K562 (cell line): Measurements from ENCODE around the gene SACM1L. TPM values are rescaled to one million over a fixed set of nuclear protein-coding genes. Genes with fewer than 3 reads are reported as not detected.

Source experiments
- ATAC-seq: fragments of 200-7000 bp; cut with Tn5 transposase; 3 replicates; pipeline ENCODE4 v1.9.1; 2020; ENCODE audit warnings: moderate library complexity
- BruUV-seq: library from RNA; stranded (reverse); fragments of 400-500 nt; replicated peaks from 2 replicates; lab custom pipeline; 2021; lab: Mats Ljungman, UMichigan
- CTCF ChIA-PET: fragments of 300-600 bp; formaldehyde crosslinking; extraction: SDS; loops from one replicate; lab custom pipeline; 2021; ENCODE audit warnings: low intra/inter-chr PET ratio; lab: Yijun Ruan, JAX
- POLR2A ChIA-PET: fragments of 300-600, 350-650 bp; sonication (Branson Sonifier 250); formaldehyde crosslinking; extraction: SDS; loops from one replicate; lab custom pipeline; 2021; ENCODE audit warnings: antibody characterized with exemption, inconsistent platforms; lab: Yijun Ruan, JAX
- DNase-seq, 4 experiments: peaks; one replicate each; pipeline versions ENCODE4 v3.0.0 to v3.0.0-alpha.2; 2011 to 2018; ENCODE audit warnings: low spot score in 3 of 4, mixed read lengths in 3 of 4; ENCODE audit errors: extremely low read depth in 1 of 4
- FAIRE-seq: peaks from 2 replicates; lab custom pipeline; 2011; peaks lifted over from hg19 to GRCh38; lab: Jason Lieb, UNC
- H2AFZ ChIP-seq: 2 replicates; pipeline ENCODE4 v1.6.0; 2011; ENCODE audit warnings: low read depth, low read length, control low read depth, inconsistent platforms
- H3K27ac ChIP-seq: fragments of 200-600 bp; 3 replicates; pipeline ENCODE4 v1.8.0; 2011; ENCODE audit warnings: low read depth, mild to moderate bottlenecking, control low read depth, inconsistent platforms, low read length, moderate library complexity, mixed read lengths; ENCODE audit errors: extremely low read depth
- H3K27me3 ChIP-seq, 2 experiments: fragments of 300-600 bp in 1 of 2; 2 replicates in 1 of 2; 3 replicates in 1 of 2; pipeline versions ENCODE4 v1.6.0 to v1.8.0; 2011; ENCODE audit warnings: inconsistent platforms in 2 of 2, low read length in 2 of 2, mild to moderate bottlenecking in 1 of 2, mixed read lengths in 1 of 2, moderate library complexity in 1 of 2; ENCODE audit not compliant: control insufficient read depth in 2 of 2, insufficient read depth in 2 of 2
- H3K36me3 ChIP-seq: fragments of 300-600 bp; 3 replicates; pipeline ENCODE4 v1.8.0; 2011; ENCODE audit warnings: mild to moderate bottlenecking, low read length, inconsistent platforms; ENCODE audit not compliant: control insufficient read depth, insufficient read depth
- H3K4me1 ChIP-seq, 2 experiments: fragments of 200-600 bp in 1 of 2; replicated peaks in 1 of 2; 2 replicates in 1 of 2; 3 replicates in 1 of 2; pipeline versions ENCODE4 v1.5.1 to v1.8.0; 2011; ENCODE audit warnings: inconsistent platforms in 2 of 2, low read length in 2 of 2, mild to moderate bottlenecking in 1 of 2, mixed read lengths in 1 of 2, moderate library complexity in 1 of 2; ENCODE audit not compliant: control insufficient read depth in 2 of 2, insufficient read depth in 2 of 2
- H3K4me2 ChIP-seq: 2 replicates; pipeline ENCODE4 v1.6.1; 2011; ENCODE audit warnings: low read length, control low read depth, inconsistent platforms, mixed read lengths; ENCODE audit not compliant: insufficient read depth
- H3K4me3 ChIP-seq: fragments of 200-600 bp; sonication (generic), shearing (Covaris generic); 2 replicates; pipeline ENCODE4 v1.5.1; 2016; ENCODE audit warnings: control low read depth, inconsistent platforms
- H3K79me2 ChIP-seq: fragments of 200-600 bp; 3 replicates; pipeline ENCODE4 v1.8.0; 2011; ENCODE audit warnings: low read length, inconsistent platforms; ENCODE audit not compliant: control insufficient read depth, insufficient read depth
- H3K9ac ChIP-seq, 2 experiments: 2 replicates each; pipeline versions ENCODE4 v1.6.0 to v1.6.1; 2011; ENCODE audit warnings: low read depth in 2 of 2, low read length in 2 of 2, control low read depth in 1 of 2, inconsistent platforms in 1 of 2, mild to moderate bottlenecking in 1 of 2, mixed read lengths in 1 of 2; ENCODE audit not compliant: insufficient read depth in 1 of 2
- H3K9me1 ChIP-seq: one replicate; pipeline ENCODE4 v1.6.0; 2011; ENCODE audit warnings: inconsistent platforms, mild to moderate bottlenecking, low read length, moderate library complexity; ENCODE audit not compliant: control insufficient read depth, insufficient read depth
- H3K9me3 ChIP-seq: replicated peaks from 2 replicates; pipeline ENCODE4 v1.5.1; 2011; ENCODE audit warnings: low read depth, low read length, inconsistent platforms; ENCODE audit not compliant: control insufficient read depth, insufficient read depth
- H4K20me1 ChIP-seq: replicated peaks from 2 replicates; pipeline ENCODE4 v1.6.1; 2011; ENCODE audit warnings: low read length, inconsistent platforms, mixed read lengths; ENCODE audit not compliant: control insufficient read depth, insufficient read depth
- POLR2AphosphoS5 ChIP-seq: IDR thresholded peaks from 2 replicates; pipeline ENCODE4 v1.6.1; 2011; ENCODE audit warnings: mild to moderate bottlenecking, low read depth, low read length, moderate library complexity; ENCODE audit not compliant: control insufficient read depth, insufficient read depth
- ZNF311 ChIP-seq: fragments of 250-450 bp; sonication (Bioruptor Pico); IDR thresholded peaks from 2 replicates; pipeline ENCODE4 v1.4.0; 2020; ENCODE audit warnings: mild to moderate bottlenecking, moderate library complexity
- ZNF583 ChIP-seq: fragments of 250-450 bp; sonication (Bioruptor Pico); IDR thresholded peaks from 2 replicates; pipeline ENCODE4 v1.4.0; 2020
- ZNF75A ChIP-seq: fragments of 450-650 bp; formaldehyde crosslinking; IDR thresholded peaks from 2 replicates; pipeline ENCODE4 v1.4.0; 2020; ENCODE audit warnings: mild to moderate bottlenecking
- WGBS: fragments of 100-300 bp; shearing (Covaris generic); methylation state at CpG from one replicate; pipeline ENCODE4 v1.1.6; 2016; ENCODE audit warnings: low coverage, mixed read lengths; ENCODE audit not compliant: insufficient coverage; ENCODE audit errors: missing lambda C conversion rate; 5-methylcytosine and 5-hydroxymethylcytosine counted together
- in situ Hi-C: fragments of 300-500 bp; cut with MboI; formaldehyde crosslinking; loops from 4 replicates; pipeline ENCODE4 v1.15.0; 2018; ENCODE audit warnings: inconsistent platforms, mixed read lengths
- intact Hi-C: fragments of 100-400 bp; cut with micrococcal nuclease; formaldehyde crosslinking; loops from 2 replicates; pipeline ENCODE4 v1.14.2; 2022
- polyA plus RNA-seq, 8 experiments: library from polyadenylated mRNA; depleted of rRNA in 4 of 8; stranded (reverse) in 5 of 8; unstranded in 3 of 8; fragments of >200 nt; fragmentation: Nextera tagmentation in 2 of 8; fragmentation: Illumina TruSeq in 1 of 8; extraction: Ambion mirVana in 2 of 8; extraction: Trizol in 1 of 8; gene quantifications; 2 replicates each; pipeline versions ENCODE4 v1.2.1 to v1.2.3, GENCODE V29; 2011 to 2014; ENCODE audit warnings: inconsistent platforms in 1 of 8, missing spikeins in 1 of 8
- total RNA-seq, 7 experiments: library from RNA; depleted of rRNA in 6 of 7; stranded (reverse); fragments of >200 nt in 6 of 7; fragmentation: Illumina TruSeq in 2 of 7; extraction: Trizol in 2 of 7; gene quantifications; 2 replicates each; pipeline versions ENCODE4 v1.2.1 to v1.2.3, GENCODE V29; 2011 to 2021; ENCODE audit warnings: low replicate concordance in 1 of 7
- TF ChIP-seq, protein P1 (sequence below): conservative IDR thresholded peaks from 2 replicates; pipeline ENCODE4 v1.6.1; 2011; ENCODE audit warnings: low read depth, mild to moderate bottlenecking, low read length; ENCODE audit not compliant: control insufficient read depth
- TF ChIP-seq, protein P2 (sequence below): fragments of 450-650 bp; IDR thresholded peaks from 2 replicates; pipeline ENCODE4 v1.6.1; 2018; ENCODE audit warnings: mild to moderate bottlenecking, low read depth; ENCODE audit not compliant: partially characterized antibody
- TF ChIP-seq, protein P3 (sequence below): sonication (generic); formaldehyde crosslinking; IDR thresholded peaks from 2 replicates; pipeline ENCODE4 v1.8.0; 2022; ENCODE audit warnings: mild to moderate bottlenecking, missing genetic modification reagents, borderline replicate concordance
- TF ChIP-seq, protein P4 (sequence below): fragments of 250-450 bp; sonication (Bioruptor Pico); IDR thresholded peaks from 2 replicates; pipeline ENCODE4 v1.4.0; 2020; ENCODE audit warnings: mild to moderate bottlenecking

Gene SACM1L
- total and polyA plus RNA-seq, 9 of the 15 experiments (the other 6 are each of a cell fraction or from before 2014, with no cell fraction given) = 25.7 to 67.2 (median 40.3) TPM

DNA sequence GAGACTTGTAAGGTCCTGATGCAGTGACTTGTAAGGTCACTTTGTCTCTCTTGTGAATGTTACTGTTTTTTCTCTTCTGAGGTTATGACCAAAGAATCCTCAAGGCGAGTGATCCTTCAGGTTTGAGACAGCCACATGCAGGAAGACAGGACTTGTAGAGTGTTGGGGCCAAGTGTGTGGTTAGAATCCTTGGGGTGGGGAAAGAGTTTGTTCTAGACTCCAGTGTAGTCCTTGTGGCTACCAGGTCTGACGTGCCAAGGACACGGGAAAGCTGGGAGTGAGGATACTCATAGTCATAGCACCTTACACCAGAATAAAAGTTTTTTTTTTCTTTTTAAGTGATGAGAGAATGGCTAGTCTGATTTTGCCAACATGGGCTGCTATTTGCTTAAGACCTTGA lies 7.3 kb upstream of the SACM1L start:
- Histone ChIP-seq H3K9ac (no peak overlapping the region), H3K79me2 (no peaks in the 10 kb centered on the region), H3K9me1 (no peaks in the 10 kb centered on the region), H3K27ac (no peak overlapping the region), H3K4me2 (no peak overlapping the region), H3K9me3 (0 out of 2 replicates have a peak, but pooled peaks cover 3% of the 10 kb centered on the region), H2AFZ (no peak overlapping the region), H3K27me3 (no peaks in the 10 kb centered on the region), H3K4me1 (peaks cover 0 to 9% of the 10 kb centered on the region in 2 experiments; a peak in 3 of 5 replicates), H4K20me1 (no peaks in the 10 kb centered on the region), H3K36me3 (peaks cover 24% of the 10 kb centered on the region; the same call in 1 of the 3 replicates), H3K4me3 (no peak overlapping the region)
- ChIA-PET POLR2A (interaction anchor here (0.7 kb wide), 1 partner anchor 151 kb away, joined by 3 read pairs; no protein-coding TSS in a partner anchor), CTCF (no interaction called here)
- WGBS = 91% methylated on average over 3 of the region's 3 CpGs
- ATAC-seq = no peak
- 0 out of 2 replicates have a peak, but pooled peaks have one; percentile 2 for TF ChIP-seq POLR2AphosphoS5
- TF ChIP-seq, protein P1, sequence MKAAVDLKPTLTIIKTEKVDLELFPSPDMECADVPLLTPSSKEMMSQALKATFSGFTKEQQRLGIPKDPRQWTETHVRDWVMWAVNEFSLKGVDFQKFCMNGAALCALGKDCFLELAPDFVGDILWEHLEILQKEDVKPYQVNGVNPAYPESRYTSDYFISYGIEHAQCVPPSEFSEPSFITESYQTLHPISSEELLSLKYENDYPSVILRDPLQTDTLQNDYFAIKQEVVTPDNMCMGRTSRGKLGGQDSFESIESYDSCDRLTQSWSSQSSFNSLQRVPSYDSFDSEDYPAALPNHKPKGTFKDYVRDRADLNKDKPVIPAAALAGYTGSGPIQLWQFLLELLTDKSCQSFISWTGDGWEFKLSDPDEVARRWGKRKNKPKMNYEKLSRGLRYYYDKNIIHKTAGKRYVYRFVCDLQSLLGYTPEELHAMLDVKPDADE = no peak
- no peak for FAIRE-seq
- in situ Hi-C loops = no loop called here
- BruUV-seq = no TSS peak
- DNase-seq = peak in 1 of 4 experiments; percentile 3
- intact Hi-C loops = no loop called here

DNA sequence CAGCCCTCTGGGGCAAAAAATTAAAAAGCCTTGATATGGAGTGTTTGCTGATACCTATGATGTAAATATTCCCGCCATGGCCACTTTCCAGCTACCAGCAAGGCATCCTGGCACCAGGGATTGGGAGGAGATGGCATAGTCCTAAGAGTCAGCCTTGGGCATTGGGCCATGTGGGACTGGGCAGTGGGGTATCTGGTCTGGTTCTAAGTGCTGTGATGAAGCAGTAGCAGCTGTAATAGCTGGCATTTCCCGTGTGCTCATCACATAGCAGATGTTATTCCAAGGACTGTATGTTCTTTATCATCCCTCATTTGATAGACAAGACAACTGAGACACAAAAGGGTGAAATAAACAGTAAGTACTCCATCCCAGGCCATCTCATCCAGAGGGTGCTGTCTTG lies 6.9 kb upstream of the SACM1L start:
- Histone ChIP-seq H3K9me1 (no peaks in the 10 kb centered on the region), H3K36me3 (peaks cover 19% of the 10 kb centered on the region; the same call in 1 of the 3 replicates), H3K9me3 (0 out of 2 replicates have a peak, but pooled peaks cover 3% of the 10 kb centered on the region), H3K27me3 (no peaks in the 10 kb centered on the region), H3K79me2 (no peaks in the 10 kb centered on the region), H3K9ac (no peak overlapping the region), H3K4me1 (peaks cover 0 to 9% of the 10 kb centered on the region in 2 experiments; a peak in 3 of 5 replicates), H2AFZ (no peak overlapping the region), H4K20me1 (no peaks in the 10 kb centered on the region), H3K4me3 (no peak overlapping the region), H3K4me2 (no peak overlapping the region), H3K27ac (no peak overlapping the region)
- DNase-seq (no peak), FAIRE-seq (no peak), ATAC-seq (no peak)
- intact Hi-C loops (no loop called here), in situ Hi-C loops (no loop called here)
- CTCF ChIA-PET = no interaction called here
- POLR2A ChIA-PET = interaction anchor here (0.7 kb wide), 1 partner anchor 152 kb away, joined by 3 read pairs; no protein-coding TSS in a partner anchor
- WGBS = 79% methylated on average over 2 of the region's 2 CpGs
- BruUV-seq = no TSS peak
- no peak for TF ChIP-seq ZNF75A (CRISPR knock-in tag)
- TF ChIP-seq, protein P2, sequence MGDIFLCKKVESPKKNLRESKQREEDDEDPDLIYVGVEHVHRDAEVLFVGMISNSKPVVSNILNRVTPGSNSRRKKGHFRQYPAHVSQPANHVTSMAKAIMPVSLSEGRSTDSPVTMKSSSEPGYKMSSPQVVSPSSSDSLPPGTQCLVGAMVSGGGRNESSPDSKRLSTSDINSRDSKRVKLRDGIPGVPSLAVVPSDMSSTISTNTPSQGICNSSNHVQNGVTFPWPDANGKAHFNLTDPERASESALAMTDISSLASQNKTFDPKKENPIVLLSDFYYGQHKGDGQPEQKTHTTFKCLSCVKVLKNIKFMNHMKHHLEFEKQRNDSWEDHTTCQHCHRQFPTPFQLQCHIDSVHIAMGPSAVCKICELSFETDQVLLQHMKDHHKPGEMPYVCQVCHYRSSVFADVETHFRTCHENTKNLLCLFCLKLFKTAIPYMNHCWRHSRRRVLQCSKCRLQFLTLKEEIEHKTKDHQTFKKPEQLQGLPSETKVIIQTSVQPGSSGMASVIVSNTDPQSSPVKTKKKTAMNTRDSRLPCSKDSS = no peak
- TF ChIP-seq, protein P3, sequence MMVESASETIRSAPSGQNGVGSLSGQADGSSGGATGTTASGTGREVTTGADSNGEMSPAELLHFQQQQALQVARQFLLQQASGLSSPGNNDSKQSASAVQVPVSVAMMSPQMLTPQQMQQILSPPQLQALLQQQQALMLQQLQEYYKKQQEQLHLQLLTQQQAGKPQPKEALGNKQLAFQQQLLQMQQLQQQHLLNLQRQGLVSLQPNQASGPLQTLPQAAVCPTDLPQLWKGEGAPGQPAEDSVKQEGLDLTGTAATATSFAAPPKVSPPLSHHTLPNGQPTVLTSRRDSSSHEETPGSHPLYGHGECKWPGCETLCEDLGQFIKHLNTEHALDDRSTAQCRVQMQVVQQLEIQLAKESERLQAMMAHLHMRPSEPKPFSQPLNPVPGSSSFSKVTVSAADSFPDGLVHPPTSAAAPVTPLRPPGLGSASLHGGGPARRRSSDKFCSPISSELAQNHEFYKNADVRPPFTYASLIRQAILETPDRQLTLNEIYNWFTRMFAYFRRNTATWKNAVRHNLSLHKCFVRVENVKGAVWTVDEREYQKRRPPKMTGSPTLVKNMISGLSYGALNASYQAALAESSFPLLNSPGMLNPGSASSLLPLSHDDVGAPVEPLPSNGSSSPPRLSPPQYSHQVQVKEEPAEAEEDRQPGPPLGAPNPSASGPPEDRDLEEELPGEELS (CRISPR knock-in tag) = no peak
- no peak for TF ChIP-seq ZNF583 (CRISPR knock-in tag)
- TF ChIP-seq ZNF311 (CRISPR knock-in tag) = no peak
- TF ChIP-seq, protein P4, sequence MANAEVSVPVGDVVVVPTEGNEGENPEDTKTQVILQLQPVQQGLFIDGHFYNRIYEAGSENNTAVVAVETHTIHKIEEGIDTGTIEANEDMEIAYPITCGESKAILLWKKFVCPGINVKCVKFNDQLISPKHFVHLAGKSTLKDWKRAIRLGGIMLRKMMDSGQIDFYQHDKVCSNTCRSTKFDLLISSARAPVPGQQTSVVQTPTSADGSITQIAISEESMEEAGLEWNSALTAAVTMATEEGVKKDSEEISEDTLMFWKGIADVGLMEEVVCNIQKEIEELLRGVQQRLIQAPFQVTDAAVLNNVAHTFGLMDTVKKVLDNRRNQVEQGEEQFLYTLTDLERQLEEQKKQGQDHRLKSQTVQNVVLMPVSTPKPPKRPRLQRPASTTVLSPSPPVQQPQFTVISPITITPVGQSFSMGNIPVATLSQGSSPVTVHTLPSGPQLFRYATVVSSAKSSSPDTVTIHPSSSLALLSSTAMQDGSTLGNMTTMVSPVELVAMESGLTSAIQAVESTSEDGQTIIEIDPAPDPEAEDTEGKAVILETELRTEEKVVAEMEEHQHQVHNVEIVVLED (CRISPR knock-in tag) = no peak
